COR-L47 (cell line): ENCODE measurements around the gene STX8.

ENCODE experiments used
- DNase-seq: peaks from one replicate; lab custom pipeline; 2025; lab: John Stamatoyannopoulos, UW

The STX8 gene

DNA sequence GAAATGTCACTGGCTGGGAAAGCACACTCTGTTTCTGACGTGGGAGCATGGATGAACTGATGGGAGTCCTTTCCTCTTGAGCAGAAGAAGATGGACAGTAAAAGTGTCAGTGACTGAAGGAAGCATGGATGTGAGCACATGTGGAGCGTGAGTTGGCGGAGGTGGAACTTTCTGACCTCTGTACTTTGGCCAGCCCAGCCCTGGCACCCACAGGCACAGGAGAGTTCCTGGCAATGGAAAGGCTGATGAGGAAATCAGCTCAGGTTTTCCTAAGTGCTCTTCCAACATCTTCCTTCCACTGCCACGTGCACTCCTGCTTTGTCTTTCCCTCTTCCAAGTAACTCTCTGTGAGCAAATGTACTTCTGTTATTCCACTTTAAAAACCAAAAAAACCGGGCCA lies 277.5 kb downstream of the STX8 start:
- no peak for DNase-seq

DNA sequence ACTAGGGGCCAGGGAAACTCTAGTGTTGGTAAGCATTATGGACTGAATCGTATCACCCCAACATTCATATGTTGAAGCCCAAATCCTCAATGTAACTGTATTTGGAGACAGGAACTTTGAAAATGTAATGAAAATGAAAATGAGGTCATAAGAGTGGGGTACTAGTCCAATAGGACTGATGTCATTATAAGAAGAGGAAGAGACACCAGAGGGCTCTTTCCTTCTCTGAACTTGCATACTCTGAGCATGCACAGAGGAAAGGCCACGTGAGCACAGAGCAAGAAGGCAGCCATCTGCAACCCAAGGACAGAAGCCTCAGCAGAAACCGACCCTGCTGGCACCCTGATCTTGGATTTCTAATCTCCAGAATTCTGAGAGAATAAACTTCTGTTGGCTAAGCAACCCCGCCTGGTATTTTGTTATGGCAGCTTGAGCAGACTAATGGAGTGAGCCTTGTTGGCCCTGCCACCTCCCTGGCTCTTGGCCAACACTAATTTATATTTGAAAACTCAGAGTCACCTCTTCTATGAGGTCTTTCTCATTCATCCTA lies 280.9 kb downstream of the STX8 start:
- no peak for DNase-seq

- DNase-seq = no peak
These were observed 283.1 kb downstream of the STX8 start for GRCh38 chr17:9292561-9292941.

GRCh38 chr17:9291912-9292560 lies 283.6 kb downstream of the STX8 start:
- no peak for DNase-seq

DNA sequence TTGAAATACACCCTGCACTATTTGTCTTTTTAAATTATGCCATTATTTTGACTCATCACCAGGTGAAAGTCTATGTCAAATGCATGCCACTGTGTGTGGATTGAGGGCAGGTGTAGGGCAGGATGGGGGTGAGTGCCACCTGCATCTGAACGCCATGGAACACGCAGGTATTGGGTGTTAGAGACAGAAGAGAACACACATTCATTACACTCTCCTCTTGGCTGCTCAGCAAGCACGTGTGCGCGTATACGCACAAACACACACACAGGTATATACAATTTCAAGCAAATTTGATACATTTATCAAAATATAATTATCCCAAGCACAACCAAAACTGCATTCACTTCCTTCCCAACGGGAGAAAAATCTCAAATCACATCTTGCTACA lies 285.4 kb downstream of the STX8 start:
- no peak for DNase-seq

- no peak for DNase-seq
These were observed 288.3 kb downstream of the STX8 start for GRCh38 chr17:9287306-9287705.

GRCh38 chr17:9286434-9286833 lies 289.2 kb downstream of the STX8 start:
- no peak for DNase-seq

GRCh38 chr17:9285602-9286427 lies 289.8 kb downstream of the STX8 start:
- DNase-seq = no peak

DNA sequence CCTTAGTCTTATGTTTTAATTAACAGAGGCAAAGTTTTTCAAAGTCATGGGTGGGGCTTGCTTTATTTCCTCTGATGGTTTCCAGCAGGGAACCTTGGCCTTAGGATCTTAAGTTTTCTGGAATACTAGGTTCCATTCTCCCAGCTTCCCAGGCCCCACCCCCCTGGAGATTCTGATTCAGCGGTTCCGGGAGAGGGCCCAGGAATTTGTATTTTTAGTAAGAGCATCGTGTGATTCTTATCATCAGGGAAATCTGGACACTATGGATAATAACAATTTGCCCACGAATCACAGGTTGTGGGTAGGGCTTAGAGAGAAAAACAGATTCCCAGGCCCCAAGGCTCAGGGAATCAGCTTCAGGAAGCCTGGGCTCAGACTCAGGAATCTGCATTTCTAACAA lies 290.7 kb downstream of the STX8 start:
- DNase-seq = no peak

DNA sequence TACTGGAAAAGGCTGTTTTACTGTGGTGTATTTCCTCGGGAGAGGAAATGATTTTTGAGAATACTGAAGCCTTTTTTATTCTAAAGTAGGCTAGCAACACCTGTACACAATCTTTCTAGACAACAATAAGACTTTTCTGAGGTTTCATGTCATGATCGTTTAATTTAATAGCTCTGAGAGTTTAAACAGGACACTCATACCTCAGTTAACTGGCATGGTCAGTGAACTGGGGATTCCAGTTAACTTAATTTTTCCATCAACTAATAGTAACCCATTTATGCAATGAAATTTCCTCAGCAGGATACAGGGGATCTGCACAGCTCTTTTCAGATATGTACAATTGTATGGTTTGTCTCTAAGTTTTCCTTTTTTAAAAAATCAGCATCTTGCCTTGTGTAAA lies 291.7 kb downstream of the STX8 start:
- DNase-seq = no peak

- no peak for DNase-seq
These were observed 295.7 kb downstream of the STX8 start for GRCh38 chr17:9279893-9280292.

DNA sequence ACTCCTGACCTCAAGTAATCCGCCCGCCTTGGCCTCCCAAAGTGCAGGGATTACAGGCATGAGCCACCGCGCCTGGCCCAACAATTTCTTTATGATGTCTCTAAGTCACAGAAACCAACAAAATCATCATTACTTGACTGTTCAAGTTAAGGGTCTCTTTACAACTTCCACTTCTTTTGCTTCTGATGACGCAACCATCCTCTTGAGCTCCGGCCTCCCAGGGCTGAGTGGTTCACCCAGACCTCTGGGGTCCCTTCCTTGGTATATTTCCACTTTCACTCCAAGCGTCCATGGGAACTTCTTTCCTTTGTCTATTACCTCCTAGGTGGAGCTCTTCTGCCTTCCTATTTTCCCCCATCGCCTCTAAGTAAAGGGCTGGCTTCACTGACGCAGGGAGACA lies 300.6 kb downstream of the STX8 start:
- DNase-seq = no peak

DNA sequence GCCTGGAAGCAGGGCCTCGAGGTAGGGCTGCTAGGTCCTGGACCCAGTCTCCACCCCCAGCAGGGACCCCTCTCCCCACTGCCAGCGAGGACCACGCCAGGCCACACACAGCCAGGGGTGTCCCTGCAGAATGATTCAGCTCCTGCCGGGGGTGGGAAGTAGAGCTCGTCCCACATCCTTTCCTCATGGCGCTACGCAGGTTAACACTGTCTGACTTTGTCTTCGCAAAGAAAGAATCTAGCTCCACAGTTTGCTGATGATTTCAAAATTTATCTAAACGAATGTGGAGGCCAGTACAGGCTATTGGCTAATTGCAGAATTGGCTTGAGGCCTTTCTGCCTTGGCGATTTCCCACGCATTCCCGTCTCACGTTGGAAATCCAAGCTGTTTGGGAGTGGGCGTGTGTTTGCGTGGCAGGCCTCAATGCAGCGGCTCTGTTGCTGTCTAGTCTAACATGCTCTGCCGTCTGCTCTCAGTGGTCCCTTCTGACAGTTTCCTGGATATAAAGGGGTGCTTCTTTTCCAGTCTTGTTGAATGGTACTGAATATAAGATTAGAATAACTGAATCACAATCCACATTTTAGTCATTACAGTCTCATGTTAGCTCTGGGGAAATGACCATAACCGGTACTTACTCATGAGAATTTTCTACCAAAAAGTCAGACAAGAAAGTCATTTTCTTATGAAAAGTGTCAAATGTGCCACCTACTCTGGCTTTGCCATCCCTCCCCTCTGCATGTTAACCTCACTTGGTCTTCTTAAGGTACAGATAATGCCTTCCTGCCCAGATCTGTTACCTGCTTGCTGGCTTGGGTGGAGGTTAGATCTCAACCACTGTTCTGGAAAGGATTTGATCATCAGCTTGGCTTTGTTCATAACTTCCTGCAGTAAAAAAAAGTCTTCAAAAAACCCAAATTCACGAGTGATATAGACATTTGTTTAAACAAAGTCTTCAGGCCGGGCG lies 301.9 kb downstream of the STX8 start:
- DNase-seq = no peak

DNA sequence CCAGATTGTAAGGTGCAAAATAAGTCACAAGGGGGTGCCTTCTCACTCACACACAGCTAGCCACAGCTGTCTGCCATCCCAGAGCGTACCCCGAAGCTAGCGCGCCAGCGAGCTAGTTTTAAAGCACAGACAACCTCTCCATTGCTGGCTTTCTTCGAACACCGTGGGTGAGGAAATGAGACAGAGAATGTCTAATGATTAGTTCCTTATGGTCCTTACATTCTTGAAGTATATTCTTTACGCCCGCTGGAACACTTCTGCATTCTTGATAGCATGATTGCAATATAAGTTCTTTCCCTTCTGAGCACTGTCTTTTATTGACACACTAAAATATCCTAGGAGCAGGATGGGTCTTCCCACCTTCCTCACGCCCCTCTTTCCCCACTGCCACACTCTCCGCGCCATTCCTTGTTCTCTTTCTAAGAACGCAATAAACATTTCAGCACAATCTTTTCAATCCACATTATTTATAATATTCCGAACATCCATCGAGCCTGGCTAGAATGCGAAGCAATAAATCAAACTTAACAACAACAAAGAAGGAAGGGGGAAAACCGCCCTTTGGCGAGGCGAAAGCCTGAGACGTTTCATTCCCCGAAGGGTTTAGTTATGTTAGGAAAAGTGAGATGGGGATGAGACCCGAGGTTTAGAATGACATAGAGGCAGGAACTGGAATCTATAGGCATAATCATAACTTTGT lies 303.0 kb downstream of the STX8 start:
- no peak for DNase-seq

DNA sequence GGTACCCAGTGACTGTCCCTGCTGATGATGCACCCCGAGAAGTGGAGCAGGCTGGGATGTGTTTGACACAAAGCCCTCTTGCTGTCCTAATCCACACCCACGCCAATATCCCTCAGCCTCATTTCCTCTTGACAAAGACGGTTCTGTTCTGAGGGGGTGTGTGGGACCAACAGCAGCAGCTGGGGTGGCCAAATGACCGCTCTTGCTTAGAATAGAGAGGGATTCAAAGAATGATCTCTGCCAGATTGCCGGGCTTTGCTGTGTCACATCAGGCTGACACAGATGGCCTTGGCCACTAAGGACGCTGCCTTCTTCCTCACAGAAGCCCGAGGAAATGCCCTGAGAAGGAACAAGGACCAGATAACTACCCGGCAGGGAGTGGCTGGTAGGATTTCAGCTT lies 303.6 kb downstream of the STX8 start:
- DNase-seq = no peak

GRCh38 chr17:9270921-9271320 lies 304.7 kb downstream of the STX8 start:
- no peak for DNase-seq

GRCh38 chr17:9269350-9270035 lies 306.1 kb downstream of the STX8 start:
- DNase-seq = no peak

DNA sequence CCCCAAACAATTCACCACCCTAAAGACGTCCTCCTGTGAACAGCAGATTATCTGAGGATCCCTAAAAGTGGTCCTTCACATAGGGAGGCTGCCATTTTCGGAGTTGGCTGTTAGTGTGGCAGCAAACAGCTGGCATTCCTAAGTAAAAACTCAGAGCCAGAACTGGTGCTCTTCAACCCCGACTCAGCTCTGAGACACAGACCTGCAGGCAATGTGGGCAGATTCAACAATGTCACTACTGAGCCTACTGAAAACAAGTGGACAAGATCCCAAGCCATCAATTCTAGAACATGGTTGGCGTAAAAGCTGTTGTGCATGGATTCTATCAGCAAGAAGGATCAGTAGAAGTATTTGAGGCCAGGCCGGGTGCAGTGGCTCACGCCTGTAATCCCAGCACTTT lies 307.1 kb downstream of the STX8 start:
- no peak for DNase-seq

- no peak for DNase-seq
These were observed 308.9 kb downstream of the STX8 start for GRCh38 chr17:9266697-9267117.

- DNase-seq = no peak
These were observed 309.5 kb downstream of the STX8 start for GRCh38 chr17:9266031-9266680.
